ENCODE results near the gene NUDT3.

DNA sequence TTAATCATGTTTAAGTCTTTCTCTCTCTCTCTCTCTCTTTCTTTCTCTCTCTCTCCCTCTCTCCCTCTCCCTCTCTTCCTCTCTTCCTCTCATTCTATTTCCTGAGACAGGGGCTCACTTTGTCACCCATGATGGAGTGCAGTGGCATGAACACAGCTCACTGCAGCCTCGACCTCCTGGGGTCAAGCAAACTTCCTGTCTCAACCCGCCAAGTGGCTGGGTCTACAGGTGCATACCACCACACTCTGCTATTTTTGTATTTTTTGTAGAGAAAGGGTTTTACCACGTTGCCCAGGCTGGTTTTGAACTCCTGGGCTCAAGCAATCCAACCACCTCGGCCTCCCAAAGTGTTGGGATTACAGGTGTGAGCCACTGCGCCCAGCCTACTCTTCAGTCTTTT, 49.1 kb upstream of the NUDT3 start:
- TF ChIP-seq HDAC6 (IDR thresholded peaks at IDR 0.05; ENCODE audit: low read depth, low read length), result no peak
- no peak for TF ChIP-seq NR2C2 (CRISPR knock-in tag; IDR thresholded peaks at IDR 0.05)
- no peak for TF ChIP-seq NR2C2 (tag; IDR thresholded peaks at IDR 0.05)
- no peak for TF ChIP-seq SMARCC2 (IDR thresholded peaks at IDR 0.05; ENCODE audit: low read depth)
- TF ChIP-seq, protein P1, sequence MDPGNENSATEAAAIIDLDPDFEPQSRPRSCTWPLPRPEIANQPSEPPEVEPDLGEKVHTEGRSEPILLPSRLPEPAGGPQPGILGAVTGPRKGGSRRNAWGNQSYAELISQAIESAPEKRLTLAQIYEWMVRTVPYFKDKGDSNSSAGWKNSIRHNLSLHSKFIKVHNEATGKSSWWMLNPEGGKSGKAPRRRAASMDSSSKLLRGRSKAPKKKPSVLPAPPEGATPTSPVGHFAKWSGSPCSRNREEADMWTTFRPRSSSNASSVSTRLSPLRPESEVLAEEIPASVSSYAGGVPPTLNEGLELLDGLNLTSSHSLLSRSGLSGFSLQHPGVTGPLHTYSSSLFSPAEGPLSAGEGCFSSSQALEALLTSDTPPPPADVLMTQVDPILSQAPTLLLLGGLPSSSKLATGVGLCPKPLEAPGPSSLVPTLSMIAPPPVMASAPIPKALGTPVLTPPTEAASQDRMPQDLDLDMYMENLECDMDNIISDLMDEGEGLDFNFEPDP (CRISPR knock-in tag; IDR thresholded peaks at IDR 0.05), result no peak
- TF ChIP-seq ATF1 (CRISPR knock-in tag; IDR thresholded peaks at IDR 0.05), result no peak
- no peak for TF ChIP-seq ATF1 (tag; IDR thresholded peaks at IDR 0.05)
